Adipose tissue (tissue), 3 donors: ENCODE measurements around the gene OTP. TPM values are rescaled to one million over a fixed set of nuclear protein-coding genes. Genes with fewer than 3 reads are reported as not detected.

Experiments used
- H3K27ac ChIP-seq: one replicate; pipeline ENCODE4 v1.5.1; 2013; ENCODE audit warnings: low read depth, low read length
- WGBS, 3 donors: extraction: QIAGEN DNeasy Blood & Tissue Kit; methylation state at CpG; one replicate each; pipeline ENCODE4 v1.1.7; 2013; 5-methylcytosine and 5-hydroxymethylcytosine counted together
- polyA plus RNA-seq, 3 donors: library from polyadenylated mRNA; stranded (reverse); fragments of 200-250 nt; gene quantifications; one replicate each; pipeline ENCODE4 v1.2.3, GENCODE V29; 2013
- donor health status: healthy with polysubstance abuse.
- donor health status: Bipolar disorder and iron deficiency.
- donor health status: healthy.

The OTP gene
- polyA plus RNA-seq, 3 donors = not detected

DNA sequence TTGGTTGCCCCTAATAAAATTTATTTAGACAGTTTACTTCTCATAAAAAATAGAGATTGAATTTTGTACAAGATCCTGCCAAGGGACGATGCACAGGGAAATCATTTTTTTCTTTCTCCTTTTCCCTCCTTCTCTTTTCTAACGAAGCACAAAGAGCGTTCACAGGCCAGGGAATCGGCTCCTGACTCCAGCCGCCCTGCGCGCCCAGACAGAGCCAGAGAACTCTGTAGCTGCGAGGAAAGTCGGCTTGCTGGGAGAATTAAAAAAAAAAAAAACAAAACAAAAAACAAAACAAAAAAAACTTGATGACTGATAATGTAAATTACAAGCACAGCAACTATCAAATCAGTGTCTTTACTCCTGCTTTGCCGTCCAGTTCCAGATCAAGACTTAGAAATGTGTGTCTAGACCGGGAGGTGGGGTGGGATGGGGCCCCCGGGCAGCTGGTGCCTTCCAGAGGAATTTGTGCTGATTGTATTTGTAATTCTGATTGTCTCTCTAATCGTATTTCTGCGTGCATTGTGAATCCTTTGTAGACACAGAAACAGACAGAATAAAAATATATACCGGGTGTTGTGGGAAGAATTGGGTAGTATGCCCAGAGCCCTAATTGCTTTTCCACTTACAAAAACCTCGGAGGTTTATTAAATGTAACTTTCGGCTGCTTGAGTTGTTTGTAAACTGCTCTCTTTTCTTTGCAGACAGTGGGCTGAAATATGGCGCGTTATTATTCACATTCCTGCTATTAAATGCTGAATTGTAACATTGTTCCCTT lies 3.6 kb upstream of the OTP start:
- WGBS, 3 donors = 14 to 17% (median 14%) methylated on average over 19 of the region's 19 CpGs
- no peak overlapping the region for H3K27ac ChIP-seq

DNA sequence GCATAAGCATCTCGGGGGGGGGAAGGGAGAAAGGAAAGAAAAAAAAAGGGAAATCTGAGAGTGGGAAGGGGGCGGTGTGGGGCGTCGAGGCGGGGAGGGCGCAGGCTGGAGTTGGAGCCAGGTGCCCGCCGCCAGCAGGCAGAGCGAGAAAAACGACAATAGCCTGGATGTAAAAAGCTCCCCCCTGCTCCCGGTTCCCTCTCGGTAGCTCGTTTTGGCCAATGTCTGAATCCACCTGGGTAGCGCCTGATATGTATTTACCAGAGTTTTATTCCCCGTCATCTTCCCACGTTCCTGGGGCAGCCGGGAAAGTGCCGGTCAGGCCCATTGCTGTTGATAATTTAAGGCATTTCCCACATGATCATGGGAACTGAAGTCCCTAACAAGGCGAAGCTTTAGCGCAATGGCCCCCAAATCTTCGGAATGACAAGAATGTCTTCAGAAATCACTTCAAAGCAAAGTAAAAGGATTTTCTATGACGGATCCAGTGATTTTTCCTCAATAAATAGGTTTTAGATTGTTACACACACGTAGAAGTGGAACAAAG lies 3.0 kb upstream of the OTP start:
- 11 to 14% (median 12%) methylated on average over 23 of the region's 23 CpGs for WGBS, 3 donors
- no peak overlapping the region for H3K27ac ChIP-seq

DNA sequence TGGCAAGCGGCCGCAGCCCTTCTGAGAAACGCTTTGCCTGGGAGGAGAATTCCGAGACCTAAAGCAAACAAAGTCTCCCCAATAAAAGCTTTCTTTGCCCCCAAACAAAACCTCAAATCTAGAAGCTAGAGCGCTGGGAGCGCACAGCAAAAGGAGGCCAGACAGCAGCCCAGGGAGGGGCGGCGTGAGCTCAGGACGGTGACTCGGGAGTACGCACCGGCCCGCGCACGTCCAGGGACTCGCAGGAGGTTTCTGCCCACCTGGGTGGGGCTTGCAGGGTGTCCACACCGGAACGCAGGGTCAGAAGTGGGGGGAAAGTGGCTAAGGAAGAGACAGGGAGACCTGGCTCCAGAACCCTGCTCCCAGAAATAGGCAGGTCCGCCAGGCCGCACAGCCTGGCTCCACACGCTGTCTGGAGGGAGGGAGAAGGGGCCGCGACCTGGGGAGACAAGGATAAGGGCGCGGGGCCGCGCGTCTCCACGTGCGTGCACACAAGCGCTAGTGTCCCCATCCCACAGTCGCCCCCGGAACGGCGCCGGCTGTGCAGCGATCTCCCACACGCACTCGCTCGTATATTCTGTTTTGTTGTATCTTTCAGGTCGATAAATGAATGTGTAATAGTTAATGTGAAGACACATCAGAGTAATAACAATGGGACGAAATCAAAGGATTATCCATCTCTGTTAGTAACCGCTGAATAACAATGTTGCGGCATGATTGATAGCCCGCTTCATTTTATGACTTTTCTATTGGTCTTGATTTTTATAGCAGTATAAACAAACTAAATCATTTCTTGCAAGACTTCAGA lies 2.3 kb upstream of the OTP start:
- WGBS, 3 donors = 7 to 9% (median 7%) methylated on average over 45 of the region's 45 CpGs
- H3K27ac ChIP-seq = no peak overlapping the region

DNA sequence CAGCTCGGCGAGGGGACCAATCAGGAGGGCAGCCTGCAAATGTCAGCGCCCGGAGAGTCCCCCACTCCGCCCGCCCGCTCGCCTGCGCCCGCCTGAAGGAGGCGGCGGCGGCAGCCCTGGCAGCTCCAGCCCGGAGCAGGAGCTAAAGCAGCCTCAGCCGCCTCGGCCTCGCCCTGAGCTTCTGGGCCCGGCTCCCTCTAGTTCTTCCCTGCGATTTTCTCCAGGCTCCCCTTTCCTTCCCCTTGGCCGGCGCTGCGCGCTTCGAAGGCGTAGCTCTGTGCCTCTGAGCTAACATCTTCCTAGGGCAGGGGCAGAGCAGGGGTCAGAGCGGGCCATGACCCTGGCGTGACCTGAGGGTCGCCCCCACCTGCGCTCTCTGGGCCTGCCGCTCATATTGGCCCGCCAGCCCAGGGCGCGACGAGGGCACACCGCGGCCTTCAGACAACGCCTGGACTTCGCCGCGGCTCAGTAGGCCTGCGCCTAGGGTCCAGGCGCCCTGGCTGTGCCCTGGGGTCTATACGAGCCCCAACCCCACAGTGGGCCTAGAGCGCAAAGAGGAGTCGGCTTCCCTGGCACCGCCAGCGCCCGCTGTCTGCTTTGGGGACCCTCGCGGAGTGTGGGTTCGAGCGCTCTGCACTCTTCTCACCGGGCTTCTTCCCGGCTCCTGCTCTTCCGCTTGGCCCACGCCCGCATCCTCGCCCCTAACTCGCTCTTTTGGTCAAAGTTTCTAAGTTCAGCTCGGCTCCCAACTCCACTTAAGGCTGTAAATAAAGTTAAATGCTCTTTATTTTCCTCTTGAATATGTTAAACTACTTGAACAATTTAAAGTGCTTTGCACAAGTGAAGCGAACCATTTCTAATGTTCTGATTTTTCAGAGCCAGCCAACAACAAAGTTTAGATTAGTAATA lies 504 bp upstream of the OTP start:
- WGBS, 3 donors = 10 to 13% (median 11%) methylated on average over 52 to 61 of the region's 61 CpGs
- H3K27ac ChIP-seq = no peak overlapping the region

DNA sequence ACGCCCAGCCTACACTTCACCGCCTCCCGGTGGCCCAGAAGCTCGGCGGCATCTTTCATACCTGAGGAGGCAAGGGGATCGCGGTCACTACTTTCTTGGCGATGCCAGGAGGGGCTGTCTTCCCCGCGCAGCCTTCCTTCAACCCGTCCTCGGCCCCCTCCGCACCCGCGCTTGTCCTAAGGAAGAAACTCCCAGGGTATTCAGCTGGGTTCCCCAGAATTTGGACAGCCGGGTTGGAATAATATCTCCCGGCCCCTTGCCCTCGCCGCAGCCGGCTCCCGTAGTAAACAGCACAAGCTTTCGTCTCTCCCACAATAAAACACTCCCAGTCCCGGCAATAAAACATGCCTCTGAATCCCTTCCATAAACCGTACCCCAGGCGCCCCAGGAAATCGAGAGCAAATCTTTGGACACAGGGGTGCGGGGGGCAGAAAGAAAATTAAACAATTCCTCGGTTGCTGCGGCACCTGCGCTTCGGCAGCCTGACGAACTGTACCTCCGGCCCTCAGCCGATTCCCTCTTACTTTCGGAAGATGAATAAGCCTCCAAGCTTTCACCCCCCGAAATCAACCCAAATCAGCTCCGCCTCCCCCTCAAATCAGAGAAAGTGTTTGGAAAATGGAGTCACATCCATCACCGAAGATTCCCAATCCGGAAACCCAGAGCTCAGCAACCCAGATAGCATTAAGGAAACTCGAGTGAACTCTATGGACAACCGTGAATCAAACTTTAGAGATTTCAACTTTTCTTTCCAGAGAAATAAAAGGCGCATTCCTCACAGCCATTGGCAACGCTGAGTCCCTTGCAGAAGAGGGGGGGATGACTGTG lies 1.1 kb downstream of the OTP start:
- H3K27ac ChIP-seq = no peak overlapping the region
- WGBS, 3 donors = 7 to 8% (median 7%) methylated on average over 38 to 43 of the region's 43 CpGs

DNA sequence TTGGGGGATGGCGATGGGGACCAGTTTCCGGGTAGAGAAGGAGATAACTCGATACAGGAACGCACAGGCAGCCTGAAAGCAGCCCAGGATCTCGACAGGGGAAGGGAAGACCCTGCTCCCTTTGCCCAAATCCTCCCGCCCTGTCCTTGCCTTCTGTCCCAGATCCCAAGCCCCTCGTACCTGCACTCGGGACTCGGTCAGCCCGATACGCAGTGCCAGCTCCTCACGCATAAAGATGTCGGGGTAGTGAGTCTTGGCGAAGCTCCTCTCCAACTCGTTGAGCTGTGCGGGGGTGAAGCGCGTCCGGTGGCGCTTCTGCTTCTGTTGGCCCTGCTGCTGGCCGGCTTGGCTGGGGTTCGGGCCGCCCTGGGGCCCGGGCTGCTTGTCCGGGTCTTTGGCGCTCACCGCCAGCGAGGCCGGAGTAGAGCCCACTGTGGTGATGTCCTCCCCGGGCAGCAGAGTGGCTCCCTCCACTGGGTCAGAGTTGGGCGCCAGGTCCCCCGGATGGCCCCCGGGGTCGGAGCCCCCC lies 1.8 kb downstream of the OTP start:
- 5 to 7% (median 6%) methylated on average over 32 to 34 of the region's 34 CpGs for WGBS, 3 donors
- H3K27ac ChIP-seq = no peak overlapping the region

DNA sequence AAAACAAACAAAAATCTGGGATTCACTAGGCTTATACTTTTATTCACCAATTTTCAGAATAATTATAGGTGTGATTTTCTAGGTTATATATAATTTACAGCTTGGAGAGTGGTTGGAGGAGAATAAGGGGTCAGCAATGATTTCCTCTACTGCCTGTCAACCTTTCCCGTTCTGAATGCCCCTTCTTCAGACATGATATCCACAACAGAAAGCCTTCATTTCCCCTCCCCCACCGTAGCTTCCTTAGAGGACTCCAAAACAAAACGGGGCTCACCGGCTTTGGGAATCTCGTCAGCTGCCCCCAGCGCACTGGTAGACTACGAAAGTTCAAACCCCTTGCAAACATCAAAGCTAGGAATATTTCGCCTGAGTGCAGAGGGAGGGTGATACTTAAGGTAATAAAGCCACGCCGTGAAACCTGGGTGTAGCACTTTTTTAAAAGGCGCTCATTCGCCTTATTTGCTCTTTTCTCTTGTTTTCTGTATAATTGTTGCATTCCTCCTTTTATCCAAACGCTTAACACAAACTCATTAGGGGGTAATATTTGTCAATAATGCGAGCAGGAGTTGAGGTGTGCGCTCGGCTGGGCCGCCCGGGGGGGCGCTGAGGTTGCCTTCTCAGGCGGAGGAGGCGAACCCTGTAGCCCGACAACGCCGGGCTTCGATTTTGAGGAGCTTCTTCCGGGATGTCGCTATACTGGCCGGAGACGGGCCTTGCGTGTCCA lies 2.4 kb downstream of the OTP start:
- WGBS, 3 donors = 10 to 11% (median 11%) methylated on average over 30 of the region's 30 CpGs
- H3K27ac ChIP-seq = no peak overlapping the region

DNA sequence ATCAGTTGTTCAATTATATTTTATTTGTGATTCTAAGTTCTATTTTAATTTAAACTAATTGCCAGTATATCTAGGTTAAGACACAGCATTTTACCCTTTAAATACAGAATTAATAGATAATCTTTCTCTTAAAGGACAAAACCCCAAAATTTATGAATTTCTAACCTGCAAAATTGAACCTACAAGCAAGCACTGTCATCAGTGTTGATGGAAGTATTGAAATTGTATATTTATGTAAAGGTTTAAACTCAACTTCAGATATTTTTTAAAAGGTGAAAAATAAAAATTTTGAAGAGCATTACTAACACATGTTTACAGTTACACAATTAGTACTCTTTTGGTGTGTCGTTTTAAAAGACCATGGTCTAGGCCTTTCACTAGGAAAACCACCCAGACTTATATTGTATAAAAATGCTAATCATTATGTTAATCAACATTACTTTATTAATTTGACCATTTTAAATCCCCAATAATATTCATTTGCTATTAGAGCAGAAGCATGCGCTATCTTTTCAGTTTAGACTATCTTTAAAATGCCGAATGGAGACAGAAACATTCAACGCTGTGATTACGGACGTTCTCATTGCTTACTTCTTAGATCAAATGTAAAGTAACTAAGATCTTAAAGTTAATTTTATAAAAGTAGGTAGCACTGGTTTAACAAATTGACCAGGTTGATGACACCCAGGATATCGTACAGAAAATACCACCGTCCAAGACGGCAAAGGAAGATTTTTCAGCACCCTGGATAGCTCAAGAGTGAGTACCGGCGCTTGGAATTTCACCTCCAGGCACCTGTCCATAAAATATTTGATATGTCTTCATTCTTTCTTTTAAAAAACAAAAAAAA lies 3.2 kb downstream of the OTP start:
- 19 to 23% (median 19%) methylated on average over 11 of the region's 11 CpGs for WGBS, 3 donors

DNA sequence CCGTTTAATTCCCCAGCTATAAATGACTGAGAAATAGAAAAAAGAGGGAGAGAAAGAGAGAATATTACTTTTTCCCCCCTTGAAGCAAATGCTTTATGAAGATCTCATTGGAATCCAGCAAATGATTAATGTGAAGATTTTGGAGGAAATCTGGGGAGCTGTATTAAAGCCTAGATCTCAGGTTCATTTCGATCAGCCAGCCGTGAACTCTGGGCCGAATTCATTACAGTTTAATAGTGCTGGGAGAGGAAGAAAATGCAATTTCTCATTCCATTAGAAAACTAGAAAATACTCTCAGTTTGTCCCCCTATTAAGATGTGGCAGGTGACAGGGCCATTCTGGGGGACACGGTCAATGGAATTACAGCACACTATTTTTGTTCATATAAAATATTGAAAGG lies 4.8 kb downstream of the OTP start:
- 11 to 14% (median 13%) methylated on average over 5 of the region's 5 CpGs for WGBS, 3 donors
- H3K27ac ChIP-seq = no peak overlapping the region

More for the DNA sequence above, 3.2 kb downstream of the OTP start:
- H3K27ac ChIP-seq = no peak overlapping the region

DNA sequence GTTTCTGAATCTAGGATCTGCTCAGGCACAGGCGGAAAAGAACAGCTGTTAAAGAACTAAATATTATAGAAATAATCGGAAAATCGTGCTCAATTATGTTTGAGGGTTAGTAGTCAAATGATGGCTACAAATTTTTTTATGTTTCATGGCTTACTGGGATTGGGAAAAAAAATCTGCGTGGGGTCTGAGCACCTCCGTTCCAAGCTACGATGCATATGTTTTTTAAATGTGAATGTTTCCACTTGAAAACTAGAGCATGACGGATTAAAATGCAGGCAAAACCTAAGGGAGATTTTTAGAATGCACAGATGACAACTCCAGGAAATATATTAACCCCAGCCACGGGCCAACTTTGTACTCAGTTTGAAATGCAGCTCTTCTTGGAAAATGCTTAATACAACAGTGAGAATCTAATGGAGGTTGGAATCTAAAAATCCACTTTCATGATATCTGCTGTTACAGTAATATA lies 5.3 kb downstream of the OTP start:
- H3K27ac ChIP-seq = no peak overlapping the region
- 18 to 20% (median 20%) methylated on average over 8 of the region's 8 CpGs for WGBS, 3 donors

DNA sequence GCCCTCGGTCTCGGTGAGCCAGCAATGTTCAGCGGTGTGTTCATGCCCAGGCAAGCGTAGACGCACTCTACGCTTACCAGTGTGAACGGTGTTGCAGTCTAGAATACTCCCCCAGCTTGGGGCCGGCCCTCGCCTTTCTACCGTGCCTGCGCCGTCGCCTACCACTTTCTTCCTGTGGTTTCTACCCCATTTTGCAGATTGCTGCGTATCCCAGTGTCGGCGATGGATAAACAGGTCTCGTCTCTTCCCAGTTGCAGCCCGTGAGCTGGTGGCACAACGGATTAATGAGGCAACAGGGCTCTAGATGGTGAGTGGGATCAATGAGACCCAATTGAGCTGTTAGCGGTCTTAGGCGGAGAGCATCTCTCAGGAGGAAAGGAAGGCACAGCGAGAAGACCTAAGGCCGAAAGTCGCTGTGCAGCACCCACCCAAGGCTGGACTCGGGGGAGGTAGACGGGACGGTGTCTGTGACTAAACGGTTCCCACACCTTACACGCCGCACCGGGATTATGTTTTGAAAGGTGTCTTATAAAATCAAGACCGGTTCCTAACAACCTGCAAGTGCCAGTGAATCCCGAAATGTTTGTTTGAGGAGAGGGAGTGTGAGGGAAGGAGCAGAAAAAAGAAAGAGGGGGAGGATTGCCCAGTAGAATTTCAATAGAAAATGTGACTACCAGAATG lies 5.8 kb downstream of the OTP start:
- no peak overlapping the region for H3K27ac ChIP-seq
- 7 to 8% (median 8%) methylated on average over 33 of the region's 33 CpGs for WGBS, 3 donors

DNA sequence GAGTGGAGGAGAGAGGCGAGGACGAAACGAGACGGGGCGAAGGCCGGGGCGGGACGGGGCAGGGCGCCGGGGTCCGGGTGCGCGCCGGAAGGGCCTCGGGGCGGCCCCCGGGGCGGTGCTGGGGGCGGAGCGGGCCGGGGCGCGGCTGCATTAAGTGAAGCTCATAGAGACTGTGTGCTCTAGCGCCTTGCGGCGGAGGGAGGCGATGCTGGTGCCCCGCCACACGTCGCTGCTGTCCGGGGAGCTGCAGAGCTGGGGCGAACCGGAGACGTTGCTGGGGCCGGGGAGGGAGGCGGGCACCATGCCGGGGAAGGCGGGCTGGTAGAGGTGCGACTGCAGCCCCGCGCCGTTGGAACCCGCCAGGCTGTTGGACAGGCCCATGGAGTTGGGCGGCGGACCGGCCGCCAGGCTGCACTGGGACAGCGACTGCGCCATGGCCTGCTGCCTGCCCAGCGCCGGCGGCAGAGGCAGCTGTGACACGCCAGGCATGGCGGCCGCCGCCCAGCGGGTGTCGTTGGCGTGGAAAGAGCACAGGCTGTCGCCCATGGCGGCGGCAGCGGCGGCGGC lies 8.3 kb downstream of the OTP start:
- H3K27ac ChIP-seq = no peak overlapping the region
- WGBS, 3 donors = 1 to 5% (median 2%) methylated on average over 47 to 65 of the region's 65 CpGs

DNA sequence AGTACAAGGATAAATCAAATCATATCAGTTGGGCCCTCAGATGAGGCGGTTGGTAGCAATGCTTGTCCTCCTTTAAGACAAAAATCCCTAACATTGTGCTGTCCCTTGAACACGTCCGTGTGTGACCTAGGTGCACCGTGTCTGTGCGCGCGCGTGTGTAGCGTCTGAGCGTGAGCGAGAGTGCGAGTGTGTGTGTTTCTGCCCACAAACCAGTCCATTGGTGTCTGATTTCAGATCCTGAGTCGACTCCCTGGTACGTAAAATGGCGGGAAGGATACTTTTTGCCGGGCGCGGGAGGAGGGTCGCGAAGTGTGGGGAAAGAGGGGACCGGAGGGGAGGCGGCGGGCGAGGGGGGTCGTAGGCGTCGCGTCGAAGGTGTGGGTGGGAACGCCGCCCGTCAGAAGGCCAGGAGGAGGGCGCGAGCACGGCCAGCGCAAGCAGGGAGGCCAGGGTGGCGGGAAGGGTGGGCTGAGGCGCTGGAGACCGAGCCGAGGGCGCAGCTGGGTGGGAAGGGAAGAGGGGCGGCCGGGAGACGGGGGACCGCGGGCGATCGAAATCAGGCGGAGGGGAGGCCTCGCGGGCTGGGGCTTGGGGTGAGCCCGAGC lies 8.9 kb downstream of the OTP start:
- 4 to 7% (median 4%) methylated on average over 41 to 52 of the region's 52 CpGs for WGBS, 3 donors
- H3K27ac ChIP-seq = no peak overlapping the region

DNA sequence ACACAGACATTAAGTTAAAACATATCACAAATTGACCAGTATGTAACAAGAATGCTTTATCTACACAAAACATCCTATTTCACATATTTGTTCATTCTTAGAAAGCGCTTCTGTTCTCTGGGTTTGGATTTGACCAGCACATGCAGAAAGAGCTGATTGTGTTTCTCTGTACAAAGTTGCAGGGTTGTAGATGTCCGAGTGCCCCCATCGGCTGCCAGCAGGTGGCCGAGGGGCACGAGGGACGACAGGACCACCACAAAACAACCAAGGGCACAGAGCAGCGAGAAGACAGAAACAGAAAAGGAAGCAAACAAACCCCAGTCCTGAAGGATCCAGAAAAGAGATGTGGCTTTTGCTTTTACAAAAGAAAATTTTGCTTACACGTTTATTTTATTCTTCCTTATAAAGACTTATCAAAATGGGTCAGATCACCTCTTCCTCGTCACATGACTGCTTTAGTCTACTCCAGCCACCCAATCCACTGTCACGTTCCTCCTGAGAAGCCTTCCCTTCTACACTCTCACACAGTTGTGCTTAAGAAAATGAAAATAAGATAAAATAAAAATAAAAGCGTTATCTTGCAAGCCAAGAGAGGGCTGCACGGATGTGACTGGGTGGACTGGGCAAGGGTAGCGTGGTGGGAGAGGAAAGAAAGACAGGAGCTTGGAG lies 9.5 kb downstream of the OTP start:
- WGBS, 3 donors = 10 to 16% (median 10%) methylated on average over 13 of the region's 13 CpGs

More for the DNA sequence above, 9.5 kb downstream of the OTP start:
- no peak overlapping the region for H3K27ac ChIP-seq
